Stimulated activated CD8-positive, alpha-beta memory T cell treated with anti-CD3 and anti-CD28 coated beads, Interleukin-2, amount 100 ng/mL, for 1 hour (primary cell): ENCODE data around the gene TLCD1.

ENCODE experiments used
- DNase-seq, 2 donors: peaks; one replicate each; pipeline ENCODE4 v3.0.0-alpha.2; 2020; ENCODE audit warnings: low read depth in 2 of 2

The TLCD1 gene

GRCh38 chr17:28686296-28686695 is 39.7 kb downstream of the TLCD1 start:
- no peak for DNase-seq

GRCh38 chr17:28685366-28685765 is 40.7 kb downstream of the TLCD1 start:
- no peak for DNase-seq

- DNase-seq = no peak
Observed at GRCh38 chr17:28684963-28685362, 41.1 kb downstream of the TLCD1 start.

- DNase-seq = no peak
Observed at GRCh38 chr17:28682655-28683054, 43.4 kb downstream of the TLCD1 start.

GRCh38 chr17:28675980-28676379 is 50.1 kb downstream of the TLCD1 start:
- DNase-seq = no peak

- DNase-seq = no peak
Observed at GRCh38 chr17:28675490-28675889, 50.5 kb downstream of the TLCD1 start.
